WTC11 (cell line): ENCODE data around the gene USF2. TPM values are rescaled to one million over a fixed set of nuclear protein-coding genes. Genes with fewer than 3 reads are reported as not detected.

Source experiments
- ATAC-seq: fragments of 200-7000 bp; cut with Tn5 transposase; 2 replicates; pipeline ENCODE4 v1.10.0; 2021; ENCODE audit warnings: mild to moderate bottlenecking, moderate library complexity
- CTCF ChIA-PET: fragments of 300-600 bp; sonication (Branson Sonifier 250); formaldehyde crosslinking; loops from one replicate; lab custom pipeline; 2021; ENCODE audit warnings: antibody characterized with exemption; lab: Charles Lee
- POLR2A ChIA-PET: fragments of 350-600 bp; sonication (Branson Sonifier 250); formaldehyde crosslinking; loops from one replicate; lab custom pipeline; 2021; ENCODE audit warnings: antibody characterized with exemption; lab: Charles Lee
- DNase-seq: peaks from one replicate; pipeline ENCODE4 v3.0.0; 2021; ENCODE audit warnings: low spot score
- H3K27ac Mint-ChIP-seq: 2 replicates; pipeline ENCODE4 v1.8.0; 2021; ENCODE audit warnings: mixed read lengths
- H3K27me3 Mint-ChIP-seq: 2 replicates; pipeline ENCODE4 v1.8.0; 2021; ENCODE audit warnings: low read depth, mild to moderate bottlenecking, moderate library complexity, mixed read lengths
- H3K36me3 Mint-ChIP-seq: 2 replicates; pipeline ENCODE4 v1.8.0; 2021; ENCODE audit warnings: mixed read lengths
- H3K4me1 Mint-ChIP-seq: 2 replicates; pipeline ENCODE4 v1.8.0; 2022; ENCODE audit warnings: mixed read lengths
- H3K4me3 Mint-ChIP-seq: 2 replicates; pipeline ENCODE4 v1.8.0; 2021; ENCODE audit warnings: mild to moderate bottlenecking, moderate library complexity, mixed read lengths
- H3K9me3 Mint-ChIP-seq: 2 replicates; pipeline ENCODE4 v1.8.0; 2021; ENCODE audit warnings: mixed read lengths
- CREM ChIP-seq: sonication (generic); formaldehyde crosslinking; IDR thresholded peaks from 2 replicates; pipeline ENCODE4 v1.8.1; 2022; ENCODE audit warnings: mild to moderate bottlenecking, missing genetic modification reagents, moderate library complexity
- EMX1 ChIP-seq: fragments of 250-450 bp; sonication (Bioruptor Pico); IDR thresholded peaks from 2 replicates; pipeline ENCODE4 v1.8.0; 2021; ENCODE audit warnings: mild to moderate bottlenecking
- ESRRA ChIP-seq: sonication (generic); formaldehyde crosslinking; IDR thresholded peaks from 2 replicates; pipeline ENCODE4 v1.8.1; 2022; ENCODE audit warnings: mild to moderate bottlenecking, missing genetic modification reagents, borderline replicate concordance
- FOXK1 ChIP-seq: sonication (generic); formaldehyde crosslinking; IDR thresholded peaks from 2 replicates; pipeline ENCODE4 v1.8.0; 2022; ENCODE audit warnings: mild to moderate bottlenecking, moderate library complexity, missing genetic modification reagents
- GABPB1 ChIP-seq: sonication (generic); formaldehyde crosslinking; IDR thresholded peaks from 2 replicates; pipeline ENCODE4 v1.8.1; 2023; ENCODE audit warnings: mild to moderate bottlenecking, missing genetic modification reagents
- HMGA2 ChIP-seq: fragments of 250-450 bp; sonication (Bioruptor Pico); IDR thresholded peaks from 2 replicates; pipeline ENCODE4 v1.4.0; 2021; ENCODE audit warnings: mild to moderate bottlenecking, moderate library complexity
- IRF2 ChIP-seq: sonication (generic); formaldehyde crosslinking; IDR thresholded peaks from 2 replicates; pipeline ENCODE4 v1.8.0; 2022; ENCODE audit warnings: low read depth, missing genetic modification reagents, borderline replicate concordance
- JAZF1 ChIP-seq: fragments of 250-450 bp; sonication (Bioruptor Pico); IDR thresholded peaks from 2 replicates; pipeline ENCODE4 v1.9.0; 2021; ENCODE audit warnings: moderate library complexity, mild to moderate bottlenecking, inconsistent platforms
- KAT7 ChIP-seq: sonication (generic); formaldehyde crosslinking; IDR thresholded peaks from 2 replicates; pipeline ENCODE4 v1.8.1; 2023; ENCODE audit warnings: missing genetic modification reagents, mild to moderate bottlenecking, borderline replicate concordance
- NFE2L1 ChIP-seq: sonication (generic); formaldehyde crosslinking; IDR thresholded peaks from 2 replicates; pipeline ENCODE4 v1.8.1; 2023; ENCODE audit warnings: missing genetic modification reagents
- NFYB ChIP-seq: sonication (generic); formaldehyde crosslinking; conservative IDR thresholded peaks from 2 replicates; pipeline ENCODE4 v1.8.0; 2022; ENCODE audit warnings: low read depth, missing genetic modification reagents
- RELA ChIP-seq: sonication (generic); formaldehyde crosslinking; IDR thresholded peaks from 2 replicates; pipeline ENCODE4 v1.8.1; 2022; ENCODE audit warnings: missing genetic modification reagents, mild to moderate bottlenecking, borderline replicate concordance
- SMAD3 ChIP-seq: sonication (generic); formaldehyde crosslinking; IDR thresholded peaks from 2 replicates; pipeline ENCODE4 v1.8.0; 2022; ENCODE audit warnings: missing genetic modification reagents, mild to moderate bottlenecking, borderline replicate concordance
- ZNF232 ChIP-seq: sonication (generic); formaldehyde crosslinking; IDR thresholded peaks from 2 replicates; pipeline ENCODE4 v1.8.0; 2022; ENCODE audit warnings: mild to moderate bottlenecking, missing genetic modification reagents
- ZNF263 ChIP-seq: sonication (generic); formaldehyde crosslinking; IDR thresholded peaks from 2 replicates; pipeline ENCODE4 v1.8.1; 2022; ENCODE audit warnings: low read depth, mild to moderate bottlenecking, moderate library complexity, missing genetic modification reagents
- ZNF396 ChIP-seq: fragments of 250-450 bp; sonication (Bioruptor Pico); IDR thresholded peaks from 2 replicates; pipeline ENCODE4 v1.8.0; 2021; ENCODE audit warnings: mild to moderate bottlenecking, moderate library complexity, borderline replicate concordance
- ZNF423 ChIP-seq: fragments of 250-450 bp; sonication (Bioruptor Pico); IDR thresholded peaks from 2 replicates; pipeline ENCODE4 v2.1.2; 2022; ENCODE audit warnings: mild to moderate bottlenecking, moderate library complexity
- total RNA-seq: library from RNA; stranded (reverse); gene quantifications from 3 replicates; pipeline ENCODE4 v1.2.3, GENCODE V29; 2021
- TF ChIP-seq, protein P1 (sequence below): sonication (generic); formaldehyde crosslinking; IDR thresholded peaks from 2 replicates; pipeline ENCODE4 v1.8.1; 2022; ENCODE audit warnings: missing genetic modification reagents, borderline replicate concordance
- TF ChIP-seq, protein P2 (sequence below): fragments of 250-450 bp; sonication (Bioruptor Pico); IDR thresholded peaks from 2 replicates; pipeline ENCODE4 v1.9.0; 2021; ENCODE audit warnings: mild to moderate bottlenecking
- TF ChIP-seq, protein P3 (sequence below): sonication (generic); formaldehyde crosslinking; IDR thresholded peaks from 2 replicates; pipeline ENCODE4 v1.8.0; 2022; ENCODE audit warnings: mild to moderate bottlenecking, missing genetic modification reagents
- TF ChIP-seq, protein P4 (sequence below): sonication (generic); formaldehyde crosslinking; IDR thresholded peaks from 2 replicates; pipeline ENCODE4 v1.8.0; 2023; ENCODE audit warnings: mild to moderate bottlenecking, missing genetic modification reagents
- TF ChIP-seq, protein P5 (sequence below): sonication (generic); formaldehyde crosslinking; IDR thresholded peaks from 2 replicates; pipeline ENCODE4 v1.8.0; 2022; ENCODE audit warnings: missing genetic modification reagents
- TF ChIP-seq, protein P6 (sequence below): sonication (generic); formaldehyde crosslinking; IDR thresholded peaks from 2 replicates; pipeline ENCODE4 v1.8.1; 2022; ENCODE audit warnings: low read depth, missing genetic modification reagents, borderline replicate concordance

USF2 gene
- total RNA-seq, 1 experiment from 2014 or later = 109 TPM

DNA sequence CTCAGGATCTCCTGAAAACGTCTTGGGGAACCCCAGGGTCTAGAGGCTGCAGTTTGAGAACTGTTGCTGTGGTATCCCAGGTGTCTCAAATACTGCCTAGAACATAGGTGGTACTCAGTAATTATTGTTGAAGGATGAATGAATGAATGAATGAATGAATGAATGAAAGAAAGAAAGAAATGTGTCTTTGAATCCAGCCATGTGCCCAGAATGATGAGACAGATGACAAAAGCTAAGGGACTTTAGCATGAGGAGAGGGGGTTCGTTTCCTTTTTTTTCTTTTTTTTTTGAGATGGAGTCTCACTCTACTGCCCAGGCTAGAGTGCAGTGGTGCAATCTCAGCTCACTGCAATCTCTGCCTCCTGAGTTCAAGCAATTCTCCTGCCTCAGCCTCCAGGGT lies 12.2 kb upstream of the USF2 start:
- H3K27ac Mint-ChIP-seq = 0 out of 2 replicates have a peak overlapping the region, but pooled peaks have one; percentile 21
- CTCF ChIA-PET = interaction anchor here (1.7 to 2.4 kb wide), 2 partner anchors 13 to 114 kb away, joined by 4 to 6 read pairs; partner anchors contain the start of gene USF2
- DNase-seq (no peak), ATAC-seq (no peak)
- TF ChIP-seq GABPB1 (no peak), SMAD3 (CRISPR knock-in tag) (no peak), FOXK1 (no peak), ZNF396 (CRISPR knock-in tag) (no peak), IRF2 (no peak), KAT7 (no peak), ZNF423 (CRISPR knock-in tag) (no peak), ZNF263 (no peak)
- TF ChIP-seq, protein P1, sequence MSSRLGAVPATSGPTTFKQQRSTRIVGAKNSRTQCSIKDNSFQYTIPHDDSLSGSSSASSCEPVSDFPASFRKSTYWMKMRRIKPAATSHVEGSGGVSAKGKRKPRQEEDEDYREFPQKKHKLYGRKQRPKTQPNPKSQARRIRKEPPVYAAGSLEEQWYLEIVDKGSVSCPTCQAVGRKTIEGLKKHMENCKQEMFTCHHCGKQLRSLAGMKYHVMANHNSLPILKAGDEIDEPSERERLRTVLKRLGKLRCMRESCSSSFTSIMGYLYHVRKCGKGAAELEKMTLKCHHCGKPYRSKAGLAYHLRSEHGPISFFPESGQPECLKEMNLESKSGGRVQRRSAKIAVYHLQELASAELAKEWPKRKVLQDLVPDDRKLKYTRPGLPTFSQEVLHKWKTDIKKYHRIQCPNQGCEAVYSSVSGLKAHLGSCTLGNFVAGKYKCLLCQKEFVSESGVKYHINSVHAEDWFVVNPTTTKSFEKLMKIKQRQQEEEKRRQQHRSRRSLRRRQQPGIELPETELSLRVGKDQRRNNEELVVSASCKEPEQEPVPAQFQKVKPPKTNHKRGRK (CRISPR knock-in tag) = no peak
- TF ChIP-seq, protein P2, sequence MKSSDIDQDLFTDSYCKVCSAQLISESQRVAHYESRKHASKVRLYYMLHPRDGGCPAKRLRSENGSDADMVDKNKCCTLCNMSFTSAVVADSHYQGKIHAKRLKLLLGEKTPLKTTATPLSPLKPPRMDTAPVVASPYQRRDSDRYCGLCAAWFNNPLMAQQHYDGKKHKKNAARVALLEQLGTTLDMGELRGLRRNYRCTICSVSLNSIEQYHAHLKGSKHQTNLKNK (CRISPR knock-in tag) = no peak
- TF ChIP-seq, protein P3, sequence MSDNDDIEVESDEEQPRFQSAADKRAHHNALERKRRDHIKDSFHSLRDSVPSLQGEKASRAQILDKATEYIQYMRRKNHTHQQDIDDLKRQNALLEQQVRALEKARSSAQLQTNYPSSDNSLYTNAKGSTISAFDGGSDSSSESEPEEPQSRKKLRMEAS (CRISPR knock-in tag) = no peak
- TF ChIP-seq, protein P4, sequence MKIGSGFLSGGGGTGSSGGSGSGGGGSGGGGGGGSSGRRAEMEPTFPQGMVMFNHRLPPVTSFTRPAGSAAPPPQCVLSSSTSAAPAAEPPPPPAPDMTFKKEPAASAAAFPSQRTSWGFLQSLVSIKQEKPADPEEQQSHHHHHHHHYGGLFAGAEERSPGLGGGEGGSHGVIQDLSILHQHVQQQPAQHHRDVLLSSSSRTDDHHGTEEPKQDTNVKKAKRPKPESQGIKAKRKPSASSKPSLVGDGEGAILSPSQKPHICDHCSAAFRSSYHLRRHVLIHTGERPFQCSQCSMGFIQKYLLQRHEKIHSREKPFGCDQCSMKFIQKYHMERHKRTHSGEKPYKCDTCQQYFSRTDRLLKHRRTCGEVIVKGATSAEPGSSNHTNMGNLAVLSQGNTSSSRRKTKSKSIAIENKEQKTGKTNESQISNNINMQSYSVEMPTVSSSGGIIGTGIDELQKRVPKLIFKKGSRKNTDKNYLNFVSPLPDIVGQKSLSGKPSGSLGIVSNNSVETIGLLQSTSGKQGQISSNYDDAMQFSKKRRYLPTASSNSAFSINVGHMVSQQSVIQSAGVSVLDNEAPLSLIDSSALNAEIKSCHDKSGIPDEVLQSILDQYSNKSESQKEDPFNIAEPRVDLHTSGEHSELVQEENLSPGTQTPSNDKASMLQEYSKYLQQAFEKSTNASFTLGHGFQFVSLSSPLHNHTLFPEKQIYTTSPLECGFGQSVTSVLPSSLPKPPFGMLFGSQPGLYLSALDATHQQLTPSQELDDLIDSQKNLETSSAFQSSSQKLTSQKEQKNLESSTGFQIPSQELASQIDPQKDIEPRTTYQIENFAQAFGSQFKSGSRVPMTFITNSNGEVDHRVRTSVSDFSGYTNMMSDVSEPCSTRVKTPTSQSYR = no peak
- no peaks in the 10 kb centered on the region for H3K9me3 Mint-ChIP-seq
- H3K36me3 Mint-ChIP-seq = peaks cover 51% of the 10 kb centered on the region
- H3K4me1 Mint-ChIP-seq = peaks cover 11% of the 10 kb centered on the region
- no peak overlapping the region for H3K4me3 Mint-ChIP-seq
- POLR2A ChIA-PET = interaction anchor here (0.6 kb wide), 1 partner anchor 113 kb away, joined by 3 read pairs; no protein-coding TSS in a partner anchor
- H3K27me3 Mint-ChIP-seq = no peaks in the 10 kb centered on the region

DNA sequence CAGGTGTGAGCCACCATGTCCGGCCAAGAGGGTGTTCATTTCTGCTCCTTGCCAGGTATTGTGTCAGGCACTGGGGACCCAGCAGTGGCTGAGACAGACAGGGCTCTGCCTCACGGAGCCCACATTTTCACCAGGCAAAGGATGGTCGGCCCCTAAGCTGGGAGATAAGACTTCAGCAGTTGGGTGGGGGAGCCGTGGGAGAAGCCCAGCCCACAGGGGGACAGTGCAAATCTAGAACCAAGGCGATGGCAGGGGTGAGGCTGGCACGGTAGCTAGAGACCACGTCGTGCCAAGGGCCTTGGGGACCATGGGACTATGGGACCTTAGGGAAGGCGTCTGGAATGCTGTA lies 11.7 kb upstream of the USF2 start:
- POLR2A ChIA-PET = interaction anchor here (0.6 to 1.0 kb wide), 3 partner anchors 105 to 507 kb away, joined by 3 read pairs; no protein-coding TSS in a partner anchor

DNA sequence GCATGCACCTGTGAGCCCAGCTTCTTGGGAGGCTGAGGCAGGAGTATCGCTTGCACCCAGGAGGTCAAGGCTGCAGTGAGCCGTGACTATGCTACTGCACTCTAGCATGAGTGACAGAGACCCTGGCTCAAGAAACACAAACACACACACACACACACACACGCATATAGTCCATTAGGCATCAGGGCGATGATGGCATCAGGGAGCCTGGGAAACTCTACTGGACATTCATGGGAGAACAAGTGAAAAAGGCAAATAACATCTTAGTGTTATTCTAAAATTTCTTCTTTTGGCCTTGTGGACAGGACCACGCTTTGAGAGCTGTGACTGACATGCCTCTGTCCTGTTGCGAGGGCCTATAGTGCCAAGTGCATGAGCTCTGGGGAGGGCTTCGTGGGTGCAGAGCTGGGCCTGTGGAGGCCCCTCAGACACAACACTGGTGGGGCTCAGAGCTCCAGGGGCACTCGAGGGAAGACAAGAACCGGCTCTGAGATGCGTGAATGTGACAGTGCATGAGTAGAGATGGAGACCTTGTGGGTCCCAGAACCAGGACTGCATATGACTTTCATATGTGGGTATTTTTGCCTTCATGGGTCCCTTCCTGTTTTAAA lies 8.0 kb upstream of the USF2 start:
- DNase-seq = peak; percentile 0
- ChIA-PET CTCF (interaction anchor here (0.6 to 1.3 kb wide), 3 partner anchors 9 to 118 kb away, joined by 3 to 4 read pairs (median 4); partner anchors contain the start of gene FXYD7), POLR2A (interaction anchor here (1.0 kb wide), 1 partner anchor 9 kb away, joined by 3 read pairs; no protein-coding TSS in a partner anchor)
- peaks cover 29% of the 10 kb centered on the region for H3K36me3 Mint-ChIP-seq
- peaks cover 7% of the 10 kb centered on the region; the same call in 1 of the 2 replicates for H3K4me1 Mint-ChIP-seq
- H3K9me3 Mint-ChIP-seq = no peaks in the 10 kb centered on the region
- ATAC-seq = no peak
- H3K27me3 Mint-ChIP-seq = no peaks in the 10 kb centered on the region
- H3K4me3 Mint-ChIP-seq = no peak overlapping the region
- H3K27ac Mint-ChIP-seq = peak overlapping the region; percentile 63; the same call in 1 of the 2 replicates
- TF ChIP-seq EMX1 (CRISPR knock-in tag) (no peak), RELA (no peak), NFYB (CRISPR knock-in tag) (no peak), NFE2L1 (CRISPR knock-in tag) (no peak), JAZF1 (no peak), ESRRA (CRISPR knock-in tag) (no peak)
- TF ChIP-seq, protein P5, sequence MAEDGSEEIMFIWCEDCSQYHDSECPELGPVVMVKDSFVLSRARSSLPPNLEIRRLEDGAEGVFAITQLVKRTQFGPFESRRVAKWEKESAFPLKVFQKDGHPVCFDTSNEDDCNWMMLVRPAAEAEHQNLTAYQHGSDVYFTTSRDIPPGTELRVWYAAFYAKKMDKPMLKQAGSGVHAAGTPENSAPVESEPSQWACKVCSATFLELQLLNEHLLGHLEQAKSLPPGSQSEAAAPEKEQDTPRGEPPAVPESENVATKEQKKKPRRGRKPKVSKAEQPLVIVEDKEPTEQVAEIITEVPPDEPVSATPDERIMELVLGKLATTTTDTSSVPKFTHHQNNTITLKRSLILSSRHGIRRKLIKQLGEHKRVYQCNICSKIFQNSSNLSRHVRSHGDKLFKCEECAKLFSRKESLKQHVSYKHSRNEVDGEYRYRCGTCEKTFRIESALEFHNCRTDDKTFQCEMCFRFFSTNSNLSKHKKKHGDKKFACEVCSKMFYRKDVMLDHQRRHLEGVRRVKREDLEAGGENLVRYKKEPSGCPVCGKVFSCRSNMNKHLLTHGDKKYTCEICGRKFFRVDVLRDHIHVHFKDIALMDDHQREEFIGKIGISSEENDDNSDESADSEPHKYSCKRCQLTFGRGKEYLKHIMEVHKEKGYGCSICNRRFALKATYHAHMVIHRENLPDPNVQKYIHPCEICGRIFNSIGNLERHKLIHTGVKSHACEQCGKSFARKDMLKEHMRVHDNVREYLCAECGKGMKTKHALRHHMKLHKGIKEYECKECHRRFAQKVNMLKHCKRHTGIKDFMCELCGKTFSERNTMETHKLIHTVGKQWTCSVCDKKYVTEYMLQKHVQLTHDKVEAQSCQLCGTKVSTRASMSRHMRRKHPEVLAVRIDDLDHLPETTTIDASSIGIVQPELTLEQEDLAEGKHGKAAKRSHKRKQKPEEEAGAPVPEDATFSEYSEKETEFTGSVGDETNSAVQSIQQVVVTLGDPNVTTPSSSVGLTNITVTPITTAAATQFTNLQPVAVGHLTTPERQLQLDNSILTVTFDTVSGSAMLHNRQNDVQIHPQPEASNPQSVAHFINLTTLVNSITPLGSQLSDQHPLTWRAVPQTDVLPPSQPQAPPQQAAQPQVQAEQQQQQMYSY (CRISPR knock-in tag) = no peak

More for the DNA sequence above, 11.7 kb upstream of the USF2 start:
- ATAC-seq (no peak), DNase-seq (peak; percentile 5)
- no peaks in the 10 kb centered on the region for H3K9me3 Mint-ChIP-seq
- peaks cover 10% of the 10 kb centered on the region for H3K4me1 Mint-ChIP-seq
- CTCF ChIA-PET = interaction anchor here (0.9 to 2.4 kb wide), 2 partner anchors 115 to 238 kb away, joined by 4 to 6 read pairs; no protein-coding TSS in a partner anchor
- no peaks in the 10 kb centered on the region for H3K27me3 Mint-ChIP-seq
- peaks cover 48% of the 10 kb centered on the region for H3K36me3 Mint-ChIP-seq
- no peak overlapping the region for H3K27ac Mint-ChIP-seq
- H3K4me3 Mint-ChIP-seq = no peak overlapping the region
- TF ChIP-seq, protein P6, sequence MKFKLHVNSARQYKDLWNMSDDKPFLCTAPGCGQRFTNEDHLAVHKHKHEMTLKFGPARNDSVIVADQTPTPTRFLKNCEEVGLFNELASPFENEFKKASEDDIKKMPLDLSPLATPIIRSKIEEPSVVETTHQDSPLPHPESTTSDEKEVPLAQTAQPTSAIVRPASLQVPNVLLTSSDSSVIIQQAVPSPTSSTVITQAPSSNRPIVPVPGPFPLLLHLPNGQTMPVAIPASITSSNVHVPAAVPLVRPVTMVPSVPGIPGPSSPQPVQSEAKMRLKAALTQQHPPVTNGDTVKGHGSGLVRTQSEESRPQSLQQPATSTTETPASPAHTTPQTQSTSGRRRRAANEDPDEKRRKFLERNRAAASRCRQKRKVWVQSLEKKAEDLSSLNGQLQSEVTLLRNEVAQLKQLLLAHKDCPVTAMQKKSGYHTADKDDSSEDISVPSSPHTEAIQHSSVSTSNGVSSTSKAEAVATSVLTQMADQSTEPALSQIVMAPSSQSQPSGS (CRISPR knock-in tag) = no peak
- TF ChIP-seq HMGA2 (CRISPR knock-in tag) (no peak), ZNF232 (CRISPR knock-in tag) (no peak), CREM (no peak)
- TF ChIP-seq, all 79 proteins: peak for 0
